WI38 (cell line): ENCODE results near the gene TLE6.
"Not testable (repeated sequence)": the region's sequence is repeated elsewhere in the genome, so short reads cannot be mapped to it uniquely, and the experiment has no call there.

Experiments used
- H3K4me3 ChIP-seq: 2 replicates; pipeline ENCODE4 v1.5.1; 2011; ENCODE audit warnings: low read depth, mild to moderate bottlenecking, control low read depth, low read length
- CTCF ChIP-seq: IDR thresholded peaks from 2 replicates; pipeline ENCODE4 v1.5.1; 2012; ENCODE audit warnings: low read depth, mild to moderate bottlenecking, control low read depth, low read length

The TLE6 gene

DNA sequence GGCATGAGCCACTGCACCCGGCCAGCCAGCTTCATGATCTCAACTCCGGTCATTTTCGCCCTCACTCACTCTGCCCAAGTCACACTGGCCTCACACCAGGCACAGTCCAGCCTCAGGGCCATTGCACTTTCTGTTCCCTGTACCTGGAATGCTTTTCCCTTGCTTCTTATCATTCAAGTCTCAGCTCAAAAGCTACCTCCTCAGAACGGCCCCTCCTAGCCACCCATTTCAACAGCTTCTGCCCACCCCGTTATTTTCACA lies 54.2 kb downstream of the TLE6 start:
- TF ChIP-seq CTCF, result no peak
- H3K4me3 ChIP-seq, result no peak overlapping the region

DNA sequence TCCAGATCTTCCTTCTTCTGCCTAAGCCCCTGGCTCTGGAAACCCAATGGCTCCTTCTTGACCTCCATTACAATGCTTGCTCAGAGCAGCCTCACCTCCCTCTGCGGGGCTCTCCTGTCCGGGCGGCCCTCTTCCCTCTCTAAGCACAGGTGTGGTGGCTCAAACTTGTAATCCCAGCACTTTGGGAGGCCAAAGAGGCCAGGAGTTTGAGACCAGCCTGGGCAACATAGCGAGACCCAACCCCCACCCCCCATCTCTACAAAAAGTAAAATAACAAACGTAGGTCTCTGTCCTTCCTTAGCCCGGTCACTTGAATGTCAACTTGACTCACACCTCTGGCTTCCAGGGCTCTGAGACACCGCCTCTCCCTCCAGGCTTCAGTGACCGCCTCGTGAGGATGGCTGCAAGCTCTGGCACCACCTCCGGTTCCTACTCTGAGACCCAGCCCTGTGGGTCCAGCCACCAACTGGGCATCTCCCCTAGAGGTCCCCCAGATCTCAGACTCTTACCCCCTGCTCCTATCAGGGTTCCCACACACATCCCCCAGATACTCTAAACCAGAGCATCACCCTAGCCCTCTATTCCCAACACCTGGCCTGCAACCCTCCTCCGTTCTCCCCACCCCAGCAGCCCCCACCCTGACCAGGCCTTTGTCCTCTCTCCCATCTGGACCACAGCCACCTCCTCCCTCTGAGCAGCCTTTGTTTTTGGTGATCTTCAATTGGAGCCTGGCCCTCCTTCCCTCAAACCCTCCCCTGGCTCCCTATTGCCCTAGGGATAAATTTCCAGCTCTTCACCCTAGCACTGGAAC lies 56.4 kb downstream of the TLE6 start:
- no peak for TF ChIP-seq CTCF

DNA sequence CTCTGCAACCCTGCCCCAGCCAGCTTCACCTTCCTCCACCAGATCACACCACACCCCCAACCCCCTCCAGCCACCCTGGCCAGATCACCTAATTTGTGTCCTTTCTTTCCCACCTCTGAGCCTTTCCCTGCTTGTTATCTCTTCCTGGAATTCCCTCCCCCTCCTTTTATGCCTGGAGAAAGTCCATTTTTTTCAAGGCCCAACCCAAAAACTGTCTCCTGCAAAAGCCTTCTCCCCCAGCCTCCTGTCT lies 57.0 kb downstream of the TLE6 start:
- no peak for TF ChIP-seq CTCF
- H3K4me3 ChIP-seq, result no peak overlapping the region

More for the DNA sequence above, 56.4 kb downstream of the TLE6 start:
- H3K4me3 ChIP-seq, result no peak overlapping the region

DNA sequence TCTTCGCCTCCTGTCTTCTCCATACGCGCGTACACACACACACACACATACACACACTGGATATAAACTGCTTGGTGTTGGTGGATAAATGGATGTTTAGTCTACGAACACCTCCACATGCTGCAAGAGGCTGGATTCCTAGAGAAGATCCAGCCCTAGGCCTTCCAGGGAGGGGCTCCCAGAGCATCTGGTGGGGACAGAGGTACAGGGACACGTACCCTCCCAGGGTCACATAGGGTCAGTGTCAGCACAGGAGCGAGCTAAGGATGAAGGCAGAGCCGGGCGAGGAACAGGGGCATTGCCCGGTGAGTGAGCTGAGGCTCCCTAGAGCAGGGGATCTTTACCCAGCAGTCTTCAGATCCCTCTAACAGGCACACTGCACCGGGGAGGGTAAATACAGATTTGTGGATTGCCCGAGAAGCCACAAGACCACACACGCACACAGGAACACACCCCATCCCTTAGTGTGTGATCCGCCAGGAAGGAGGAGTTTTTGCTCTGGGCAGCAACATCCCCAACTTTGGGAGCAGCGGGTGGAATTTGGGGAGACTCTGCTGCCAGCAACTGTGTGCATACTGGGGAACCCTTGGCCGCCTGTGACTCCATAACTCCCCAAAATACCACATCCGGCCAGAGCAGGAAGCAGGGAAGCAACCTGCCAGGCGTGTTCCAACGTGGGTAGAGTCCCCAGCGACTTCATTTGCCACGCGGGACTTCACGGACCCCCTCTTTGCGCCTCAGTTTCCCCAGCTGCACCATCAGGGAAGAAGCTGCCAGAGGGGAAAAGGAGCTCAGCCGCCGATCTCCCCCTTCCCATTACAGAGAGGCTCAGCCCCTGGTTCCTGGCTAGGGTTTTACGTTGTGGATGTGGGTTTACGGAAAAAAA lies 57.5 kb downstream of the TLE6 start:
- H3K4me3 ChIP-seq, result peak overlapping the region; percentile 52

GRCh38 chr19:3035542-3036118 lies 58.3 kb downstream of the TLE6 start:
- TF ChIP-seq CTCF, result no peak
- peak overlapping the region; percentile 52 for H3K4me3 ChIP-seq

More for the DNA sequence above, 57.5 kb downstream of the TLE6 start:
- TF ChIP-seq CTCF, result no peak

DNA sequence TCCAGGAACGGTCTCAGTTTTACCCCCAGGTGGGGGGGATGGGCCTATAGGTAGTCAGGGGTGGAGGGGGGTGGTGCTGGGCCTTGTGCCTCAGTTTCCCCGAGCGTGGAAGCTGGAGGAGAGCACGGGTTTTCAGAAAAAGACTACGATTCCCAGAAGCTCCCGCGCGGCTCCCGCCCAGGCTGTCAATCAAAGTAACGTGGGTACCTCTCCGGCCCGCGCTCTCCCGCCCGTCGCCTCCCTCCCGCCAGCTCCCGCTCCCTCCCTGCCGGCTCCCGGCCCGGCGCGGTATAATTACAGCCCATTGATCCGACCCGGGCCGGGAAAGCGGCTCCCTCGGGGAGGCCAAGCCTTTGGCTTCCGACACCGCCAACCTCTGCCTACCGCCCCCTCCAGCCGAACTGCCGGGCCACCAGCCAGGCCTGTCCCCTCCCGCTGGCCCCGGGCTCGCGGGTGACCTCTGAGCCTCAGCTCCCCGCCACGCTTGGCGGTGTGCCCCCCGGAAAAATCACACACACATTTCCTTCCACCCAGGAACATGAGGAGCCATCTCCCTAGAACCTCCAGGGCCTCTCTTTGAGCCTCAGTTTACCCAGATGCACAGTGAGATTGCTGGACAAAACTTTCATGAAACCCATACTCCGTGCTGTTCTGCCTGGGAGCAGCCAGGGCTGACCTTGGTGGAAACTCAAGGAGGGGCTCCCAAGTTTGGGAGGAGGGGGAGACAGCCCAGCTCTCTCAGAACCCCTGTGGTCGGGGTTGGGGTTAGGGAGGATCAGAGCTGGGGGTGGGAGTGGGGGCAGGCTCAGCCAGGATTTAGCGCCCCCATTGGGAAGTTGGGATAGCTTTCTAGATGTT lies 59.0 kb downstream of the TLE6 start:
- no peak for TF ChIP-seq CTCF
- peak overlapping the region; percentile 52 for H3K4me3 ChIP-seq

GRCh38 chr19:3036977-3037544 lies 59.7 kb downstream of the TLE6 start:
- H3K4me3 ChIP-seq, result not testable (repeated sequence)
